GM13976 (cell line): ENCODE results near the gene DDX10.
"Not testable (repeated sequence)": the region's sequence is repeated elsewhere in the genome, so short reads cannot be mapped to it uniquely, and the experiment has no call there.

Experiments
- DNase-seq: peaks from one replicate; pipeline ENCODE4 v3.0.0; 2012; ENCODE audit warnings: low spot score
- CTCF ChIP-seq: IDR thresholded peaks from 2 replicates; pipeline ENCODE4 v1.5.1; 2012; ENCODE audit warnings: borderline replicate concordance, mild to moderate bottlenecking; ENCODE audit not compliant: insufficient read depth; ENCODE audit errors: extremely low read depth, missing control alignments, control extremely low read depth
- in situ Hi-C: fragments of 300-500 bp; cut with MboI; formaldehyde crosslinking; loops from one replicate; pipeline ENCODE4 v1.12.0; 2022; ENCODE audit warnings: low sequenced_read_pairs, mixed read lengths, inconsistent platforms; ENCODE audit not compliant: unreplicated experiment

The DDX10 gene

GRCh38 chr11:108818971-108819370, 154.1 kb downstream of the DDX10 start:
- no peak for TF ChIP-seq CTCF
- in situ Hi-C loops: no loop called here
- DNase-seq: no peak

GRCh38 chr11:108819957-108820356, 155.1 kb downstream of the DDX10 start:
- TF ChIP-seq CTCF: no peak
- DNase-seq: no peak
- in situ Hi-C loops: no loop called here

- DNase-seq, in situ Hi-C loops: not testable (repeated sequence)
Observed at GRCh38 chr11:108823960-108824359, 159.1 kb downstream of the DDX10 start.

- TF ChIP-seq CTCF: no peak
- in situ Hi-C loops: no loop called here
- no peak for DNase-seq
Observed at GRCh38 chr11:108824545-108824944, 159.7 kb downstream of the DDX10 start.

- in situ Hi-C loops: no loop called here
- no peak for DNase-seq
- no peak for TF ChIP-seq CTCF
Observed at GRCh38 chr11:108825381-108825780, 160.5 kb downstream of the DDX10 start.

GRCh38 chr11:108826136-108826535, 161.3 kb downstream of the DDX10 start:
- in situ Hi-C loops: no loop called here
- TF ChIP-seq CTCF: no peak
- no peak for DNase-seq

- TF ChIP-seq CTCF: no peak
- no peak for DNase-seq
- in situ Hi-C loops: no loop called here
Observed at GRCh38 chr11:108835624-108836023, 170.8 kb downstream of the DDX10 start.
